GM19023 (cell line): ENCODE results near the gene PIAS4.

Experiments
- ATAC-seq: cut with Tn5 transposase; IDR thresholded peaks from one replicate; pipeline ENCODE4 v1.9.1; 2021; ENCODE audit warnings: mild to moderate bottlenecking, moderate library complexity; ENCODE audit not compliant: unreplicated experiment

The PIAS4 gene

GRCh38 chr19:3976495-3977241 is 30.9 kb upstream of the PIAS4 start:
- ATAC-seq = no peak

- ATAC-seq = no peak
Observed at GRCh38 chr19:3977242-3978143, 30.0 kb upstream of the PIAS4 start.

GRCh38 chr19:3978145-3978544 is 29.4 kb upstream of the PIAS4 start:
- no peak for ATAC-seq

GRCh38 chr19:3979289-3979673 is 28.3 kb upstream of the PIAS4 start:
- ATAC-seq = no peak

- no peak for ATAC-seq
Observed at GRCh38 chr19:3979674-3980352, 27.7 kb upstream of the PIAS4 start.

GRCh38 chr19:3980353-3981251 is 26.9 kb upstream of the PIAS4 start:
- ATAC-seq = no peak

GRCh38 chr19:3981373-3981735 is 26.2 kb upstream of the PIAS4 start:
- ATAC-seq = no peak

GRCh38 chr19:3981736-3982681 is 25.5 kb upstream of the PIAS4 start:
- ATAC-seq = no peak

- no peak for ATAC-seq
Observed at GRCh38 chr19:3982701-3983541, 24.6 kb upstream of the PIAS4 start.

- no peak for ATAC-seq
Observed at GRCh38 chr19:3983542-3983914, 24.0 kb upstream of the PIAS4 start.

- no peak for ATAC-seq
Observed at GRCh38 chr19:3983936-3984583, 23.5 kb upstream of the PIAS4 start.

GRCh38 chr19:3984584-3984907 is 23.0 kb upstream of the PIAS4 start:
- ATAC-seq = peak; percentile 1

GRCh38 chr19:3984908-3985642 is 22.5 kb upstream of the PIAS4 start, which contains the start of gene EEF2:
Gene EEF2, minus strand, starts transcription at chr19:3985463. Its CDS starts 83 bp downstream, at chr19:3985380.
- ATAC-seq = peak; percentile 53

- no peak for ATAC-seq
Observed at GRCh38 chr19:3985643-3986259, 21.8 kb upstream of the PIAS4 start.

- ATAC-seq = no peak
Observed at GRCh38 chr19:3986260-3987041, 21.1 kb upstream of the PIAS4 start.
